ENCODE results near the gene INTS12.

Gene INTS12

GRCh38 chr4:105670684-105671083 lies 37.8 kb downstream of the INTS12 start:
- H3K27ac Mint-ChIP-seq = no peak overlapping the region
- H3K4me3 Mint-ChIP-seq = no peak overlapping the region
- DNase-seq (no peak), ATAC-seq (replicated peaks) (no peak)
- H3K9me3 Mint-ChIP-seq = no peaks in the 10 kb centered on the region
- H3K27me3 Mint-ChIP-seq = peaks cover 11 to 28% of the 10 kb centered on the region in 2 donors
- H3K36me3 Mint-ChIP-seq (ENCODE audit: insufficient read depth) = no peaks in the 10 kb centered on the region
- no peaks in the 10 kb centered on the region for H3K4me1 Mint-ChIP-seq (ENCODE audit: low read depth in 2 of 2)

GRCh38 chr4:105666693-105667092 lies 41.8 kb downstream of the INTS12 start:
- ATAC-seq (replicated peaks) = no peak
- Mint-ChIP-seq H3K4me3 (no peak overlapping the region), H3K9me3 (no peaks in the 10 kb centered on the region), H3K27ac (no peak overlapping the region), H3K36me3 (ENCODE audit: insufficient read depth) (no peaks in the 10 kb centered on the region), H3K4me1 (ENCODE audit: low read depth in 2 of 2) (no peaks in the 10 kb centered on the region), H3K27me3 (peaks cover 22 to 26% of the 10 kb centered on the region in 2 donors)
- no peak for DNase-seq

GRCh38 chr4:105662935-105663675 lies 45.4 kb downstream of the INTS12 start:
- DNase-seq = no peak
- Mint-ChIP-seq H3K4me3 (no peak overlapping the region), H3K27me3 (peaks cover 17 to 23% of the 10 kb centered on the region in 2 donors), H3K36me3 (ENCODE audit: insufficient read depth) (no peaks in the 10 kb centered on the region), H3K4me1 (ENCODE audit: low read depth in 2 of 2) (no peaks in the 10 kb centered on the region), H3K9me3 (no peaks in the 10 kb centered on the region), H3K27ac (no peak overlapping the region)
- ATAC-seq (replicated peaks) = no peak

GRCh38 chr4:105661028-105661427 lies 47.5 kb downstream of the INTS12 start:
- no peak for ATAC-seq (replicated peaks)
- Mint-ChIP-seq H3K27me3 (peaks cover 14 to 23% of the 10 kb centered on the region in 2 donors), H3K36me3 (ENCODE audit: insufficient read depth) (no peaks in the 10 kb centered on the region), H3K9me3 (no peaks in the 10 kb centered on the region), H3K4me3 (no peak overlapping the region), H3K27ac (no peak overlapping the region), H3K4me1 (ENCODE audit: low read depth in 2 of 2) (no peaks in the 10 kb centered on the region)
- no peak for DNase-seq

- Mint-ChIP-seq H3K4me3 (no peak overlapping the region), H3K27ac (no peak overlapping the region), H3K27me3 (peaks cover 1 to 11% of the 10 kb centered on the region in 2 donors), H3K9me3 (no peaks in the 10 kb centered on the region), H3K4me1 (ENCODE audit: low read depth in 2 of 2) (no peaks in the 10 kb centered on the region), H3K36me3 (ENCODE audit: insufficient read depth) (no peaks in the 10 kb centered on the region)
- ATAC-seq (replicated peaks) (no peak), DNase-seq (no peak)
These were observed 49.3 kb downstream of the INTS12 start for GRCh38 chr4:105659190-105659589.

GRCh38 chr4:105657117-105657765 lies 51.2 kb downstream of the INTS12 start:
- H3K27ac Mint-ChIP-seq = no peak overlapping the region
- H3K4me3 Mint-ChIP-seq = no peak overlapping the region
- no peaks in the 10 kb centered on the region for H3K36me3 Mint-ChIP-seq (ENCODE audit: insufficient read depth)
- H3K4me1 Mint-ChIP-seq (ENCODE audit: low read depth in 2 of 2) = no peaks in the 10 kb centered on the region
- H3K27me3 Mint-ChIP-seq = peaks cover 0 to 9% of the 10 kb centered on the region in 2 donors
- no peaks in the 10 kb centered on the region for H3K9me3 Mint-ChIP-seq
- ATAC-seq (replicated peaks) (no peak), DNase-seq (no peak)

GRCh38 chr4:105652286-105652888 lies 56.1 kb downstream of the INTS12 start:
- Mint-ChIP-seq H3K4me3 (no peak overlapping the region), H3K4me1 (ENCODE audit: low read depth in 2 of 2) (no peaks in the 10 kb centered on the region), H3K27ac (no peak overlapping the region), H3K36me3 (ENCODE audit: insufficient read depth) (no peaks in the 10 kb centered on the region), H3K27me3 (peaks cover 16 to 24% of the 10 kb centered on the region in 2 donors), H3K9me3 (no peaks in the 10 kb centered on the region)
- ATAC-seq (replicated peaks) (no peak), DNase-seq (no peak)

GRCh38 chr4:105651884-105652283 lies 56.6 kb downstream of the INTS12 start:
- no peaks in the 10 kb centered on the region for H3K36me3 Mint-ChIP-seq (ENCODE audit: insufficient read depth)
- H3K27ac Mint-ChIP-seq = no peak overlapping the region
- DNase-seq (no peak), ATAC-seq (replicated peaks) (no peak)
- H3K27me3 Mint-ChIP-seq = peaks cover 16 to 28% of the 10 kb centered on the region in 2 donors
- no peaks in the 10 kb centered on the region for H3K4me1 Mint-ChIP-seq (ENCODE audit: low read depth in 2 of 2)
- H3K9me3 Mint-ChIP-seq = no peaks in the 10 kb centered on the region
- no peak overlapping the region for H3K4me3 Mint-ChIP-seq

GRCh38 chr4:105650190-105650589 lies 58.3 kb downstream of the INTS12 start:
- Mint-ChIP-seq H3K4me3 (no peak overlapping the region), H3K27me3 (peaks cover 22 to 31% of the 10 kb centered on the region in 2 donors), H3K27ac (no peak overlapping the region), H3K36me3 (ENCODE audit: insufficient read depth) (no peaks in the 10 kb centered on the region), H3K9me3 (no peaks in the 10 kb centered on the region), H3K4me1 (ENCODE audit: low read depth in 2 of 2) (no peaks in the 10 kb centered on the region)
- no peak for DNase-seq
- ATAC-seq (replicated peaks) = no peak

- no peak overlapping the region for H3K4me3 Mint-ChIP-seq
- ATAC-seq (replicated peaks) = no peak
- no peaks in the 10 kb centered on the region for H3K4me1 Mint-ChIP-seq (ENCODE audit: low read depth in 2 of 2)
- H3K27me3 Mint-ChIP-seq = peaks cover 20 to 47% of the 10 kb centered on the region in 2 donors
- H3K27ac Mint-ChIP-seq = no peak overlapping the region
- H3K36me3 Mint-ChIP-seq (ENCODE audit: insufficient read depth) = no peaks in the 10 kb centered on the region
- no peak for DNase-seq
- no peaks in the 10 kb centered on the region for H3K9me3 Mint-ChIP-seq
These were observed 63.0 kb downstream of the INTS12 start for GRCh38 chr4:105645440-105645839.

GRCh38 chr4:105644257-105644656 lies 64.2 kb downstream of the INTS12 start:
- no peak overlapping the region for H3K27ac Mint-ChIP-seq
- no peaks in the 10 kb centered on the region for H3K36me3 Mint-ChIP-seq (ENCODE audit: insufficient read depth)
- no peak for DNase-seq
- no peaks in the 10 kb centered on the region for H3K4me1 Mint-ChIP-seq (ENCODE audit: low read depth in 2 of 2)
- H3K4me3 Mint-ChIP-seq = no peak overlapping the region
- no peaks in the 10 kb centered on the region for H3K9me3 Mint-ChIP-seq
- ATAC-seq (replicated peaks) = no peak
- H3K27me3 Mint-ChIP-seq = peaks cover 9 to 43% of the 10 kb centered on the region in 2 donors

GRCh38 chr4:105641845-105642244 lies 66.6 kb downstream of the INTS12 start:
- peaks cover 9 to 31% of the 10 kb centered on the region in 2 donors for H3K27me3 Mint-ChIP-seq
- H3K36me3 Mint-ChIP-seq (ENCODE audit: insufficient read depth) = no peaks in the 10 kb centered on the region
- H3K4me1 Mint-ChIP-seq (ENCODE audit: low read depth in 2 of 2) = peaks cover 2 to 4% of the 10 kb centered on the region in 2 donors
- no peak for ATAC-seq (replicated peaks)
- DNase-seq = no peak
- H3K27ac Mint-ChIP-seq = no peak overlapping the region
- no peaks in the 10 kb centered on the region for H3K9me3 Mint-ChIP-seq
- H3K4me3 Mint-ChIP-seq = no peak overlapping the region

GRCh38 chr4:105637408-105638176 lies 70.9 kb downstream of the INTS12 start:
- Mint-ChIP-seq H3K27ac (no peak overlapping the region), H3K27me3 (peaks cover 0 to 19% of the 10 kb centered on the region in 2 donors), H3K4me3 (no peak overlapping the region), H3K4me1 (ENCODE audit: low read depth in 2 of 2) (peaks cover 2 to 4% of the 10 kb centered on the region in 2 donors), H3K9me3 (no peaks in the 10 kb centered on the region), H3K36me3 (ENCODE audit: insufficient read depth) (no peaks in the 10 kb centered on the region)
- ATAC-seq (replicated peaks) (no peak), DNase-seq (no peak)

All from effector memory CD8-positive, alpha-beta T cell (primary cell).